DMS53 (cell line): ENCODE measurements around the gene GNS.

ENCODE experiments used
- DNase-seq: peaks from one replicate; lab custom pipeline; 2025; lab: John Stamatoyannopoulos, UW

Gene GNS

DNA sequence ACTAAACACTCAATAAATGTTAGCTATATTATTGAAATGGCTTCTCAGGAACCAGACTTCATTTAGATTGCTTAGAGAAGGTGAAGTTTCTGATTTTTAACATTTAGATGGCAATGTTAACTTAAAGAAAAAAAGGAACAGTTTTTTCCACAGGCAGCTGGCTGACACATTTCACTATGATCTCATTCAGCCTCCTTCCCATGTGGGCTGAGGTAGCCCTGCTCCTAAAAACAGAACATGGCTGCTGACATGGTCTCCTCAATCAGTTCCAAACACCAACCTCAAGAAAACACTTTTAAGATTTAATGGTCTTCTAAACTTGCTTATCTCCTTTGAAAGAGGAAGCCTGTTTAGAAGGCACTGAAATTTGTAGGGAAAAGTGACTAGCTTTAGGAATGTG lies 23.8 kb downstream of the GNS start:
- DNase-seq: no peak

- DNase-seq: peak; percentile 44
Observed at GRCh38 chr12:64733857-64734256, 25.3 kb downstream of the GNS start.

DNA sequence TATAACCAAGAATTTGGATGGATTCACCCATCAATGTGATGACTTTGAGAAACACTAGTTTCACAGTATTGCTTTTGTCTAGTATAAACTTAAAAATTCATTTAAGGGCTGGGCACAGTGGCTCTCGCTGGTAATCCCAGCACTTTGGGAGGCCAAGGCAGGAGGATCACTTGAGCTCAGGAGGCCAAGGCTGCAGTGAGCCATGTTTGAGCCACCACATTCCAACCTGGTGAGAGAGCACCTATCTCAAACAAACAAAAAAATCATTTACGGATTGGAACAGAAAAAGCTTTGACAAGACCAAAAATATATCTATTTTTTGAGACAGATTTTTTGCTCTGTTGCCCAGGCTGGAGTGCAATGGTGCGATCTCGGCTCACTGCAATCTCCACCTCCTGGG lies 27.5 kb downstream of the GNS start:
- no peak for DNase-seq

- no peak for DNase-seq
Observed at GRCh38 chr12:64730588-64730969, 28.6 kb downstream of the GNS start.

DNA sequence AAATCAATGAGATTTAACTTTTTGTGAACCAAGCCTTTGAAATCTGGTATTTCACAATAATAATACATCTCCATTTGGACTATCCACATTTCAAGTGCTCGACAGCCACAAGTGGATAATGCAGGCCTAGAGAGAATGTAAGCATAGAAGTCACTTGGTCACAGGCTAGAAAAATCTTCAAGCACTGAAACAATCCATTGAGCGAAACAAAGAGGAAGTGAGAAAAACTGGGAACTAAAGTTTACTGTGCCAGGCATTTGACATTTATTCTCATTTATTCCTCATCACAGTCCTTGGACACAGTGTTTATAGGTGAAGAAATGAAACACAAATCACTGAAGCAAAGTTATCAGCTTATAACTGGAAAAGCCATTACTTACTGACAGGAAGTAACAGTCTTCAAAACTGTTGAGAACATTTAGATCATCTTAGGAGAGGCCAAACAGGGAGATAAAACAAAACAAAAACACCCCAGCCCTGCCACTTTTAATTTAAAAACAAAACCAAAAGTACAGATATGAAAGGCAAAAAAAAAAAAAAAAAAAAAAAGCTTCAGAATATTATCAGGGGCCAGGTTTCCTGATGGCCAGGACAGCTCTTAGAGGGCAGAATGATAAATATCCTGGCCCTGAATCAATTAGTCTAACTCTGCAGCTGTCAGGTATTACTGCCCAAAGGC lies 29.2 kb downstream of the GNS start:
- DNase-seq: no peak

DNA sequence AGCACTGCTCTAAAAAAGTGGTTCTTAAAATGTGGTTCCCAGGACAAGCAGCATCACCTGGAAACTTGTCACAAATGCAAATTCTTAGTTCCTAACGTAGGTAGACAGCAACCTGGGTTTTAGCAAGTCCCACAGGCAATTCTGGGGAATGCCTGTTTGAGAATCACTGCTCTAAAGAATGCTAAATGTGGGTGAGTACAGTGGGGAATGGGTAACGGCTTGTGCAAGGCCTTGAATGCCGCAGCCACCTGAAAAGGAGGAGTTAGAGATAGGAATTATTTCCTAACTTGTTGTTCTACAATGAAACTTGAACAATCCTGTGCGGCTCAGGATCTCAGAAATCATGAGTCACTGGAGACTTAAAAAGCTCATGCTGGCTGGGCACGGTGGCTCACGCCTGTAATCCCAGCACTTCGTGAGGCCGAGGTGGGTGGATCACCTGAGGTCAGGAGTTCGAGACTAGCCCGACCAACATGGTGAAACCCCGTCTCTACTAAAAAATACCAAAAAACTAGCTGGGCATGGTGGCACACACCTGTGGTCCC lies 34.9 kb downstream of the GNS start:
- DNase-seq: no peak

DNA sequence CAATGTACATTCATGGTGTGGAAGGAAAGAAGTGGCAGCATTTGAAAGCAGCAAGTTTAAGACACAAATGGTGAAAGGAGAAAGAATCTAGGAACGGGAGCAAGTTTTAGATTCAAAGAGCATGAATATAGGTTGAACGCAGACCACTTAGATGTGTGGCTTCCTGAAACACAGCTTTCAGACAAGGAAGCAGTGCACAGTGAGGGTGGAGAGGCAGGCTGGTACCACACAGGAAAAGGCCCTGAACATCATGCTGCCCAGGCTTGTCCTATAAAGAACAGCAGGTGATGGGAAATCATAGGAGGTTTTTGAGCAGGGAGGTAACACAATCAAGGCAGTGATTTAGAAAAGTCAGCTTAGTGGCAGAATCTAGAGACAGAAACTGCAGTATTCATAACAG lies 35.6 kb downstream of the GNS start:
- DNase-seq: no peak

- no peak for DNase-seq
Observed at GRCh38 chr12:64722835-64723234, 36.4 kb downstream of the GNS start.

GRCh38 chr12:64720884-64721283 lies 38.3 kb downstream of the GNS start:
- DNase-seq: no peak

DNA sequence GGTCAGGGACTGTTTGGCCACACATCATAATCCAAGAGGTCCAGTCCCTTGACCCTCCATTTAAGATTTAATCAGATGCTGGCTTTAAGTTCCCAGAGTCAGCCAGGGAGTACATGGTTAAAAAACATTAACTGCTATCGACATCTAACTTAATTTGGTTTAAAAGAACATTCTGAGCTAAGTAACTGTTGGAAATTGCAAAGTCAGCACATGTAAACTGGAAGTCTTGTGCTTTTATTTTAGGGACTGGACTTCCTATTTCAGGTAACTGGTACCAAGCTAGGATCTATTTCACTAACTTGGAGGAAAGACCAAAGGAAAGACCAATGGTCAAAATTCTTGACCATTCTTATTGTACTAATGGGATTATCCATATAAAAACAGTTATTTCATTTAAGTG lies 40.6 kb downstream of the GNS start:
- no peak for DNase-seq

- DNase-seq: no peak
Observed at GRCh38 chr12:64716839-64717455, 42.3 kb downstream of the GNS start.

DNA sequence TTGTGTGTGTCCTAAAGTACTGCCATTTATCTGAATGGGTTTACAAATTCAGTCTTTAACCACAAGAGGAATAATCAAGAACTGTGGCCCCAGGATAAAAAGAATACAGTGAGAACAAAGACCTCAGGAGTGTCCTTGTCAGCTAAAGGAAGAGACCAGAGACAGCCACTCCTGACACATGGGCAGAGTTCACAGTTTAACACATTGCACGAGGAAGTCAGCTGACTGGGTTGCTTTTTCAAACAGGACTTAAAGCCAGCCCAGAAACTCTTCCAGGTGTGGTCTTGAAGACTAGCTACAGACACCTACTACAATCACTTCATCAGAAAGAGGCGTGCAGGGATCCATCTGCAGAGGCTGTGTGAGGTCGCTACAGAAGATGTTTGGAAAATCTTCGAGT lies 42.8 kb downstream of the GNS start:
- DNase-seq: no peak

- no peak for DNase-seq
Observed at GRCh38 chr12:64714551-64714968, 44.6 kb downstream of the GNS start.

- no peak for DNase-seq
Observed at GRCh38 chr12:64713376-64713775, 45.8 kb downstream of the GNS start.

GRCh38 chr12:64709429-64709828 lies 49.8 kb downstream of the GNS start:
- DNase-seq: no peak

GRCh38 chr12:64707926-64708325 lies 51.3 kb downstream of the GNS start:
- no peak for DNase-seq

DNA sequence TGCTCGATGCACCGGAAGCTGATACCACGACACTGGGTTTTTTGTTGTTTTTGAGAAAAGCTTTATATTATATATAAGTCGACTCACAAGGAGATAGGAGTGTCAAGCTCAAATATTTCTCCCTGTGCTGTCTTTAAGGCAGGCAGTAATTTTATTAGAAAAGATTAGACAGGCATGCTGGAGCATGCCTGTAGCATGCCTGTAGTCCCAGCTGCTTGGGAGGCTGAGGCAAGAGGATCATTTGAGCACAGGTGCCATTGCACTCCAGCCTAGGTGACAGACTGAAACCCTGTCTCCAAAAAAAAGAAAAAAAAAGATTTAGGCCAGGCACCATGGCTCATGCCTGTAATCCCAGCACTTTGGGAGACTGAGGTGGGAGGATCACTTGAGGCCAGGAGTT lies 51.8 kb downstream of the GNS start:
- DNase-seq: no peak

DNA sequence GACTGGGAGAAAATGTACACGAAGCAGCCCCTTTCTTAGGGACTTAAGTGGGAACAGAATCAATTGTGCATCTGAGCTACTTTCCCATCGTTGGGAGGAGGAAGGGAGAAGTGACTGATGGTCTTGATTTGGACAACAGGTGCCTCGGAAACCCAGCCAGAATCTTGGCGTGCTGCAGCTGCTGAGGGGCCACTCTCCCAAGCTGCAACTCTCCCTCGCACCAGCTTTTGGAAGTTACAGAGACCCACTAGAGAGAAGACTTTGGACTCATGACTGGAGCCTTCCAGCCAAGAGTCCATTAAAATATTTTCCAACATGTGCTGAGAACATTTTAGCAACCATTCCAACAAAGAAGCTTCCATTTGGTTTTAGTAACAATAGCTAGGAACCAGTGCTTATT lies 52.3 kb downstream of the GNS start:
- DNase-seq: no peak

DNA sequence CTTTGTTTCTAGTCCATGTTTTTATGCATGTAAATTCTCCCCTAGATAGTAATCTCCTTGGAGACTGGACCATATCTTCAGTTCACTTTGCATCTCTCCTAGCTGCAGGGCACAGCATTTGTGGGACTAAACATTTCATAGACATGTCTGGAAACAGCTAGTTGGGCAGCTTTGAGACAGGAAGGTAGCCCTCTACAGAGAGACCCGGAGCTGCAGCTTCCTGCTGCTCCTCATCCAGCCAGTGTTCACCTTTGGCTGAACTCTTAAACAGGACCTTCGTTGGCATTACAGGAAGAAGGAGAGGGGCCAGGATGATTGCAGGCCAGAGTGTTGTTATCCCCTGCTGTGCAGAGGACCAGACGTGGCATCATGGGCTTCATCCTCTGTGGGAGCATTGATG lies 52.9 kb downstream of the GNS start:
- no peak for DNase-seq

GRCh38 chr12:64701283-64701682 lies 57.9 kb downstream of the GNS start:
- DNase-seq: no peak

DNA sequence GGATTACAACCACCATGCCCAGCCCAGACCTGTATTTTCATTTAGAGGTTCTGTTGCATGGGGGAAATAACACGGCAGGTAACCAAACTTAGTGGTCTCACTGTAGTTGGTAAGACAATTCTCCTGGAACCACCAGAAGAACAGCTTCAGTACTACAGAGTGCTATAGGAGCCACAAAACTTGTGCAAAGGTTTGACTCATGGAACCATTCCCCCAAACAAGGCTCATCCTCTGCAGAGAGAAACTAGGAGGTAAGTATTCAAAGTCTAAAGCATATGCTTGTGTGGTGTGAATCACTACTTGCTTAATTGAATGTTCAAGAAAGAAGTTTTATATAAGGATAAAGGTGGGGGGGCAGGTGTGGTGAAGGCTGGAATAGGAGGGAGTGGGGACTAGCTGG lies 58.7 kb downstream of the GNS start:
- DNase-seq: no peak

DNA sequence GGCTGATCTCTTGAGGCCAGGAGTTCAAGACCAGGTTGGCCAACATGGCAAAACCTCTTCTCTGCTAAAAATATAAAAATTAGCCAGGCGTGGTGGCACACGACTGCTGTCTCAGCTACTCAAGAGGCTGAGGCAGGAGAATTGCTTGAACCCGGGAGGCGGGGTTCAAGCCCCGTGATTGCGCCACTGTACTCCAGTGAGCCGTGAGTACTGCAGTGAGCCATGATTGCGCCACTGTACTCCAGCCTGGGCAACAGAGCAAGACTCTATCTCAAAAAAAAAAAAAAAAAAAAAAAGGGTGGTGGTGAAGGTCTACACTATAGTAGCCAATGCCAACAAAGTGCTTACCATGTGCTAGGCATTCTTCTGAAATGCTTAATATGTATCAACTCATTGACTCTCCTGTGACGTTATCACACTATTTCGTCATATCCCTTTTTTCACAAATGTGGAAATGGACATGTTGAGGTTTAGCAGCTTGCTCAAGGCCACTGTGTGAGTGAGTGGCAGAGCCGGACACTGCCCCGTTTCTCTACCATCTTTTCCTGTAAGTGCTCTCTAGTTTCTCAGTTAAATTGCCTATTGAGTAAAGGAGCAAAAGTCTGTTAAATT lies 59.6 kb downstream of the GNS start:
- no peak for DNase-seq

GRCh38 chr12:64696080-64696741 lies 63.0 kb downstream of the GNS start:
- DNase-seq: peak; percentile 58
